GM19238 (cell line): Measurements from ENCODE around the gene RNF181.
"Not testable (repeated sequence)": the region's sequence is repeated elsewhere in the genome, so short reads cannot be mapped to it uniquely, and the experiment has no call there.

Experiments used
- DNase-seq: peaks from one replicate; pipeline ENCODE4 v3.0.0; 2011; ENCODE audit warnings: low spot score; ENCODE audit not compliant: insufficient read length

RNF181 gene

GRCh38 chr2:85577063-85577385 is 18.5 kb upstream of the RNF181 start:
- no peak for DNase-seq

GRCh38 chr2:85577386-85578242 is 17.9 kb upstream of the RNF181 start, which contains the start of gene VAMP8:
VAMP8 (plus strand) TSS chr2:85577586; CDS start chr2:85577647, 61 bp downstream.
- peak; percentile 61 for DNase-seq

GRCh38 chr2:85578243-85579180 is 17.0 kb upstream of the RNF181 start:
- peak; percentile 51 for DNase-seq

- no peak for DNase-seq
Observed at GRCh38 chr2:85579266-85579935, 16.1 kb upstream of the RNF181 start.

- no peak for DNase-seq
Observed at GRCh38 chr2:85580206-85580605, 15.3 kb upstream of the RNF181 start.

- no peak for DNase-seq
Observed at GRCh38 chr2:85582492-85582891, 13.1 kb upstream of the RNF181 start.

DNA sequence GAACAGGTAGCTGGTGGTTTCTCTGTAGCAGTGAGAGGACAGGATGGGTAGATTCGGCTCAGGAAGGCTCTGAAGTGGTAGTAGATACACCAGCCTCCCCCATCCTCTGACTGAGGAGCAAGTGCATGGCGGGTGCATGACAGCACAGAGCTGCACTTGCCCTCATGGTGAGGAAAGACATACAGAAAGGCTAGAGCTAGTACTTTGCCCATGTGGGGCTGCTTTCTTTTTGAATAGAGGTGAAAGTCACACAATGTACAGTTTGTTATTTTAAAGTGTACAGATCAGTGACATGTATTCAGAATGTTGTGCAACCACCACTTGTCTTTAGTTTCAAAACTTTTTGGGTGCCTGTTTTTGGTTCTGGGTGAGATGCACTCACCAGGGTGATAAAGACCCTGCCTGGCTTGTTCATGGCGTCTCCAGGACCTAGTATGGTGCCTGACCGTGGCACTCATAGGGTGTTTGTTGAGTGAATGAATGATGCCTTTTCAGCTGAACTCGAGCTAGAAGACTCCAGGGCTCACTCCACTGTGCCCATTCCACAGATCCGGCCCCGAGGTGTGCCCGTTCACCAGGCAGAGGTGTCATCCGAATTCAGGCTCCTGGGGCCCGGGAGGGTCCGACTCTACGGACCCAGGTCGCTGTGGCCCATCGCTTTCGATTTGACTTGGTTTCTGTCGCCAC is 11.7 kb upstream of the RNF181 start:
- peak; percentile 73 for DNase-seq

DNA sequence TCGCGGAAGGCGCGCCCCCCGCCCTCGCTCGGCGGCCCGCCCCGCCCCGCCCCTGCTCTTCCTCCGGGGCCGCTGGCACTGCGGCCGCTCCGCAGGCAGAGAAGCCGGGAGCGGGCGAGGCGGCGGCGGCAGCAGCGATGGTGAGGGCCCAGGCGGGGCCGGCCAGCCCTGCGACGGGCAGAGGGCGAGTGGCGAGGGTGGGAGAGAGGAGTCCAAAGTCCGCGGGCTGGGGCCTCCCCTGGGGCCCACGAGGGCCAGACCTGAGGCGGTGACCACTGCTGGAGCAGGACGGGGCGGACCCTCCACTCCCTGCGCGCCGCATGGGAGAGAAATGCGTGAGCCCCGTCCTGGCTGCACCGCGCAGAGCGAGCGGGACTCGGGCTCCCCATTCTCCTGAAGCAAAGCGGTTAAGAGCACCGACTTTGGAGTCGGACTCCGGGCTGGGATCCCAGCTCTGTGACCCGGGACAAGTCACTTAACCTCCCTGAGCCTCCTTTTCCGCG is 11.1 kb upstream of the RNF181 start, which contains the start of gene VAMP5:
VAMP5 (plus strand) TSS at position 78 of the 503 bp plus-strand sequence; CDS start at position 138, 60 bp downstream.
- no peak for DNase-seq

DNA sequence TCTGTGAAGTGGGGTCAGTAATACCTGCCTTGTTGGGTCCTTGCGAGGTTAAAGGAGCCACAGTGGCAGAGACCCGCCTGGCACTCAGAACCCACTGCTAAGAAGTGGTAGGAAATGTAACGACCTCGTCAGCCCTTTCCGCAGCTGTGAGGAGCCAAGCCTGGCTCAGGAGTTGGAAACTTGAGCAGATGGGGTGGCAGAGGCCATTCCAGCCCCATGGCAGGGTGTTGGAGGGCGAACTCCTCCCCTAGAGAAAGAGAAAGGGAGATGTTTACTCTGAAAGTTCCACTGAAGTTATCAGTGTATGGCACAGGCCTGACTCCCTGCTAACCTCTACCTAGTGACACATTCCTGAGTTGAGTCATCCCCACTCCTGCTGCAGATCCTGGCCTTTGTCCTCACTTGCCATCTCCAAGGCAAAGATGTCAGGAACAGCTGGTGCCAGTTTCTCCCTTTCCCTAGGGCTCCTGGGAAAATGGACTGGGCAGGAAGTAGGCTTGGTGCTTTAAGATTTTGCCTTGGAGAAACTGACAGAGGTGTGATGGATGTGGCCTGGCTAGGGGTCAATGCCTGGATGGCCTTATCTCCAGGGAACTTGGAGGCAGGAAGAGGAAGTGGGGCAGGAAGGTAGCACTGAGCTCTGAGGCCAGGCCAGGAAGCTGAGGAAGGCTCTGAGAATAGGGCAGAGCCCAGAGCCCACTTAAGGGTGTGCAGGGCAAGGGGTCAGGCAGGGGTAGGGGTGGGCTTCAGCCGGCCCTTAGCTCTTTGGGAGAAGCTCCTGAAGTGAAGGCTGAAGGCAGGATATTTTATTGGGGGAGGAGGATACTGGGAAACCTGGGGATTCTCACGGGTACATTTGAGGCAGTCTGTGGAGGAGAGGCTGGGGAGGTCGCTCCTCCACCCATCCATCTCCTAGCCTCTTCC is 10.4 kb upstream of the RNF181 start:
- no peak for DNase-seq

GRCh38 chr2:85585781-85586105 is 9.8 kb upstream of the RNF181 start:
- no peak for DNase-seq

GRCh38 chr2:85588236-85588635 is 7.3 kb upstream of the RNF181 start:
- no peak for DNase-seq

- no peak for DNase-seq
Observed at GRCh38 chr2:85588645-85589044, 6.9 kb upstream of the RNF181 start.

- no peak for DNase-seq
Observed at GRCh38 chr2:85589181-85589580, 6.4 kb upstream of the RNF181 start.

- DNase-seq, result no peak
Observed at GRCh38 chr2:85589982-85590791, 5.4 kb upstream of the RNF181 start.

GRCh38 chr2:85590950-85591349 is 4.6 kb upstream of the RNF181 start:
- DNase-seq, result no peak

- no peak for DNase-seq
Observed at GRCh38 chr2:85591563-85591962, 4.0 kb upstream of the RNF181 start.

DNA sequence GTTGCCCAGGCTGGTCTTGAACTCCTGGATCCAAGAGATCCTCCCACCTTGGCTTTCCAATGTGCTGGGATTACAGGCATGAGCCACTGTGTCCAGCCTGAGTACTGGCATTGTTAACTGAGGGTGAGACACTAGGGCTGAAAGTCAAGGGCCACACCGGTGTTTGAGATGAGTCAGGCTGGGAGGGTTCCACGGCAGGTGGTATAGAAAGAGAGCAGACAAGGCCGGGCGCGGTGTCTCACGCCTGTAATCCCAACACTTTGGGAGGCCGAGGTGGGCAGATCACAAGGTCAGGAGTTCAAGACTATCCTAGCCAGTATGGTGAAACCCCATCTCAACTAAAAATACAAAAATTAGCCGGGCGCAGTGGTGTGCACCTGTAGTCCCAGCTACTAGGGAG is 3.2 kb upstream of the RNF181 start:
- DNase-seq, result not testable (repeated sequence)

DNA sequence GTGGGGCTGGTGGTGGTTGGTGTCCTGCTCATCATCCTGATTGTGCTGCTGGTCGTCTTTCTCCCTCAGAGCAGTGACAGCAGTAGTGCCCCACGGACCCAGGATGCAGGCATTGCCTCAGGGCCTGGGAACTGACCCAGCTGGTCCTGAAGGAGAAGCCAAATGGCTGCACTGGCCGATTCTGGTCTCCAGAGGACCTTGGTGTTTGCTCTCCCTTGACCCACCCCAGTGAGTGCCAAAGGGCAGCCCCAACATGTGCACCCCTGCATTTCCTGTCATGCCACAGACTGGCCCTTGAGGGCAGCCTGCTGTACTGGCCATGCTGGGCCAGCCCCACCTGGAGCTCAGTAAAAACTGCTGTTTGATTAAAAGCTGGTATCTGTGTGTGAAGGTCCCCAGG is 2.5 kb upstream of the RNF181 start:
- DNase-seq, result no peak

GRCh38 chr2:85594715-85595300 is 737 bp upstream of the RNF181 start:
- no peak for DNase-seq
